GM12878 (cell line): ENCODE results near the gene RAB28. TPM values are rescaled to one million over a fixed set of nuclear protein-coding genes. Genes with fewer than 3 reads are reported as not detected.

Source experiments
- ATAC-seq: fragments of 200-7000 bp; cut with Tn5 transposase; 3 replicates; pipeline ENCODE4 v1.9.1; 2020; ENCODE audit warnings: mild to moderate bottlenecking, moderate library complexity
- BruUV-seq: library from RNA; stranded (reverse); fragments of 400-500 nt; replicated peaks from 2 replicates; lab custom pipeline; 2021; lab: Mats Ljungman, UMichigan
- CTCF ChIA-PET: fragments of 300-600 bp; sonication (Branson Sonifier 250); formaldehyde crosslinking; extraction: SDS; loops from one replicate; lab custom pipeline; 2021; ENCODE audit warnings: inconsistent platforms; lab: Yijun Ruan, JAX
- POLR2A ChIA-PET: fragments of 350-600 bp; formaldehyde crosslinking; extraction: SDS; loops from one replicate; lab custom pipeline; 2021; ENCODE audit warnings: inconsistent platforms; lab: Charles Lee
- RAD21 ChIA-PET: fragments of 300-600 bp; sonication (Branson Sonifier 250); formaldehyde crosslinking; loops from one replicate; lab custom pipeline; 2023; ENCODE audit warnings: antibody characterized with exemption; ENCODE audit not compliant: unreplicated experiment; lab: Charles Lee
- SMC1A ChIA-PET: fragments of 300-600 bp; sonication (Branson Sonifier 250); formaldehyde crosslinking; loops from one replicate; lab custom pipeline; 2023; ENCODE audit not compliant: unreplicated experiment, uncharacterized antibody; lab: Charles Lee
- DNase-seq: peaks from one replicate; pipeline ENCODE4 v3.0.0-alpha.2; 2011; ENCODE audit warnings: low read depth, low spot score
- FAIRE-seq: peaks from 3 replicates; lab custom pipeline; 2011; peaks lifted over from hg19 to GRCh38; lab: Jason Lieb, UNC
- H2AFZ ChIP-seq: 2 replicates; pipeline ENCODE4 v1.6.0; 2011; ENCODE audit warnings: low read depth, low read length, control low read depth; ENCODE audit not compliant: control insufficient read depth
- H3K27ac ChIP-seq: 2 replicates; pipeline ENCODE4 v1.5.1; 2011; ENCODE audit warnings: control low read depth; ENCODE audit not compliant: control insufficient read depth, insufficient read depth
- H3K27me3 ChIP-seq, 2 experiments: replicated peaks in 1 of 2; 2 replicates each; pipeline versions ENCODE4 v1.6.0 to v1.6.1; 2011; ENCODE audit warnings: low read length in 1 of 2; ENCODE audit not compliant: control insufficient read depth in 2 of 2, insufficient read depth in 2 of 2
- H3K36me3 ChIP-seq, 2 experiments: 2 replicates each; pipeline ENCODE4 v1.5.1; 2011; ENCODE audit warnings: low read length in 1 of 2; ENCODE audit not compliant: control insufficient read depth in 2 of 2, insufficient read depth in 2 of 2
- H3K4me1 ChIP-seq: 2 replicates; pipeline ENCODE4 v1.6.1; 2011; ENCODE audit warnings: mild to moderate bottlenecking, low read length, moderate library complexity, mixed read lengths; ENCODE audit not compliant: control insufficient read depth, insufficient read depth
- H3K4me2 ChIP-seq: 2 replicates; pipeline ENCODE4 v1.6.0; 2011; ENCODE audit warnings: control low read depth; ENCODE audit not compliant: control insufficient read depth, insufficient read depth
- H3K4me3 ChIP-seq: fragments of 200-600 bp; sonication (generic); 2 replicates; pipeline ENCODE4 v1.5.1; 2016
- H3K79me2 ChIP-seq: 2 replicates; pipeline ENCODE4 v1.6.0; 2011; ENCODE audit warnings: low read length; ENCODE audit not compliant: control insufficient read depth, insufficient read depth
- H3K9ac ChIP-seq: 2 replicates; pipeline ENCODE4 v1.8.0; 2011; ENCODE audit warnings: low read length, control low read depth, mixed read lengths; ENCODE audit not compliant: control insufficient read depth, insufficient read depth
- H3K9me3 ChIP-seq: replicated peaks from 3 replicates; pipeline ENCODE4 v1.5.1; 2011; ENCODE audit warnings: mild to moderate bottlenecking, low read length; ENCODE audit not compliant: control insufficient read depth, insufficient read depth
- H4K20me1 ChIP-seq: 2 replicates; pipeline ENCODE4 v1.6.0; 2011; ENCODE audit not compliant: control insufficient read depth, insufficient read depth
- BCL11A ChIP-seq: IDR thresholded peaks from 2 replicates; pipeline ENCODE4 v1.6.1; 2011; ENCODE audit warnings: low read depth, low read length
- MTA3 ChIP-seq: IDR thresholded peaks from 2 replicates; pipeline ENCODE4 v1.6.1; 2012; ENCODE audit warnings: low read length, inconsistent platforms, borderline replicate concordance
- NFYA ChIP-seq: IDR thresholded peaks from 2 replicates; pipeline ENCODE4 v1.6.1; 2011; ENCODE audit warnings: low read depth, mild to moderate bottlenecking, low read length, improper control_type of control experiment, borderline replicate concordance
- POLR2AphosphoS2 ChIP-seq: IDR thresholded peaks from 2 replicates; pipeline ENCODE4 v1.6.1; 2011; ENCODE audit warnings: low read depth, mild to moderate bottlenecking, low read length, improper control_type of control experiment, moderate library complexity
- RAD51 ChIP-seq: fragments of 450-650 bp; IDR thresholded peaks from 2 replicates; pipeline ENCODE4 v1.6.1; 2016; ENCODE audit warnings: moderate library complexity, mild to moderate bottlenecking, inconsistent platforms
- ZSCAN29 ChIP-seq: fragments of 450-650 bp; IDR thresholded peaks from 2 replicates; pipeline ENCODE4 v1.6.1; 2017; ENCODE audit warnings: mild to moderate bottlenecking, moderate library complexity
- WGBS: methylation state at CpG from one replicate; pipeline ENCODE4 v1.1.6; 2016; ENCODE audit warnings: low lambda C conversion rate; ENCODE audit not compliant: insufficient replicate concordance, insufficient coverage; ENCODE audit errors: missing lambda C conversion rate; 5-methylcytosine and 5-hydroxymethylcytosine counted together
- in situ Hi-C: fragments of 300-500 bp; cut with MboI; formaldehyde crosslinking; loops from 9 replicates; pipeline ENCODE4 v1.14.3; 2018; ENCODE audit warnings: mixed read lengths
- intact Hi-C: fragments of 100-400 bp; cut with micrococcal nuclease; formaldehyde crosslinking; loops from one replicate; pipeline ENCODE4 v1.14.2; 2022; ENCODE audit not compliant: unreplicated experiment
- polyA plus RNA-seq, 11 experiments: library from polyadenylated mRNA; depleted of rRNA in 4 of 11; unstranded in 6 of 11; stranded (reverse) in 5 of 11; fragments of >200 nt; fragmentation: Nextera tagmentation in 4 of 11; fragmentation: Illumina TruSeq in 1 of 11; extraction: Ambion mirVana in 4 of 11; extraction: Trizol in 1 of 11; gene quantifications; 1 replicate in 1 of 11; 2 replicates in 10 of 11; pipeline versions ENCODE4 v1.2.1 to v1.2.3, GENCODE V29; 2011 to 2016; ENCODE audit warnings: inconsistent platforms in 2 of 11, missing spikeins in 2 of 11, low read depth in 1 of 11
- total RNA-seq, 4 experiments: library from RNA; depleted of rRNA in 3 of 4; stranded (reverse); fragments of >200 nt in 3 of 4; fragmentation: Illumina TruSeq in 1 of 4; extraction: Trizol in 1 of 4; gene quantifications; 2 replicates each; pipeline versions ENCODE4 v1.2.1 to v1.2.3, GENCODE V29; 2013 to 2021
- TF ChIP-seq, protein P1 (sequence below): fragments of 450-650 bp; formaldehyde crosslinking; IDR thresholded peaks from 2 replicates; pipeline ENCODE4 v1.4.0; 2022; ENCODE audit warnings: mild to moderate bottlenecking, moderate library complexity
- TF ChIP-seq, protein P2 (sequence below): IDR thresholded peaks from 2 replicates; pipeline ENCODE4 v1.6.1; 2012; ENCODE audit warnings: improper control_type of control experiment, low read depth, low read length; ENCODE audit not compliant: insufficient replicate concordance

Gene RAB28
- total and polyA plus RNA-seq, 10 of the 15 experiments (the other 5 are each of a cell fraction or from before 2014, with no cell fraction given) = 5.8 to 29.3 (median 16.9) TPM

DNA sequence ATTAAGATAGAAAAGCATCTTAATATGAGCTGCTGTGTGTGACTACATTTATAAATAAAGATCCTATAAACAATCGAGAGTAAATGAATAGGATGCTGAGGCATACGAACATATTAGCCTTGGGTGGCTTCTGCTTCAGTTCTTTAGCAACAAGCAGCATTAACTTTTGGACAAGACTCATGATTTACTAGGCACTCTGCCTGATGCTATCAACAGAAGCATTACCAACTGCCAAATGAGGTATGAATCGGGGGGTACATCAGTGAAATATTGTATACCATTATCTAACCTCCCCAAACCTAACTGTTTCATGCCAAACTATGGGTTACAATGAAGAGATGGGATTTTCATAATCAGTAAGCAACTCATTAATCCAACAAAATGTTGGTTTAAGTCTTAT, 113.1 kb downstream of the RAB28 start (continued):
- TF ChIP-seq, protein P1, sequence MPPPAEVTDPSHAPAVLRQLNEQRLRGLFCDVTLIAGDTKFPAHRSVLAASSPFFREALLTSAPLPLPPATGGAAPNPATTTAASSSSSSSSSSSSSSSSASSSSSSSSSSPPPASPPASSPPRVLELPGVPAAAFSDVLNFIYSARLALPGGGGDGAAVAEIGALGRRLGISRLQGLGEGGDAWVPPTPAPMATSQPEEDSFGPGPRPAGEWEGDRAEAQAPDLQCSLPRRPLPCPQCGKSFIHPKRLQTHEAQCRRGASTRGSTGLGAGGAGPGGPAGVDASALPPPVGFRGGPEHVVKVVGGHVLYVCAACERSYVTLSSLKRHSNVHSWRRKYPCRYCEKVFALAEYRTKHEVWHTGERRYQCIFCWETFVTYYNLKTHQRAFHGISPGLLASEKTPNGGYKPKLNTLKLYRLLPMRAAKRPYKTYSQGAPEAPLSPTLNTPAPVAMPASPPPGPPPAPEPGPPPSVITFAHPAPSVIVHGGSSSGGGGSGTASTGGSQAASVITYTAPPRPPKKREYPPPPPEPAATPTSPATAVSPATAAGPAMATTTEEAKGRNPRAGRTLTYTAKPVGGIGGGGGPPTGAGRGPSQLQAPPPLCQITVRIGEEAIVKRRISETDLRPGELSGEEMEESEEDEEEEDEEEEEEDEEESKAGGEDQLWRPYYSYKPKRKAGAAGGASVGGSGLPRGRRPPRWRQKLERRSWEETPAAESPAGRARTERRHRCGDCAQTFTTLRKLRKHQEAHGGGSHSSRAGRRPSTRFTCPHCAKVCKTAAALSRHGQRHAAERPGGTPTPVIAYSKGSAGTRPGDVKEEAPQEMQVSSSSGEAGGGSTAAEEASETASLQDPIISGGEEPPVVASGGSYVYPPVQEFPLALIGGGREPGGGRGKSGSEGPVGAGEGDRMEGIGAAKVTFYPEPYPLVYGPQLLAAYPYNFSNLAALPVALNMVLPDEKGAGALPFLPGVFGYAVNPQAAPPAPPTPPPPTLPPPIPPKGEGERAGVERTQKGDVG (CRISPR knock-in tag) = no peak
- TF ChIP-seq BCL11A (no peak), NFYA (no peak)

DNA sequence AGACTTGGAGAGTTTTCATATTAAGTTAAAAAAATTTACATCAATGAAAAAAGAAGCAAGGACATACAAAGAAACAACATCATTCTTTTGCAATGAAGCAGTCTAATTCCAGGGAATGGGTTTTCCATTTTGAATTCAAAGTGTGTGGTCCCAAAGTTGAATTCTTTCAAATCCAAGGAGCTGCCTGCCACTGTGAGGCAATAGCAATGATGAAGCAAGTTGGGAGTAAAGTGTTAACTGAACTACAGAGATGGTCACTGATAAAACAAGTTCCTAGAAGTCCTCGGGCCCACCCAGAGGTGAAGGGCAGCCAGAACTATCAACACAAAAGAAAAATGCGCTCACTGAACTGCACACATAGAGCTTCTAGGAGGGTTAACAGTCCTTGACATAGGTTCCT, 115.9 kb downstream of the RAB28 start:
- H2AFZ ChIP-seq = no peak overlapping the region
- no TSS peak for BruUV-seq
- no peak for DNase-seq
- ChIA-PET RAD21 (no interaction called here), SMC1A (interaction anchor here (1.2 to 1.8 kb wide), 2 partner anchors 11 to 101 kb away, joined by 3 to 5 read pairs; no protein-coding TSS in a partner anchor), POLR2A (no interaction called here), CTCF (no interaction called here)
- no peaks in the 10 kb centered on the region for H4K20me1 ChIP-seq
- H3K36me3 ChIP-seq = no peaks in the 10 kb centered on the region
- no peak overlapping the region for H3K4me3 ChIP-seq
- no peaks in the 10 kb centered on the region for H3K4me1 ChIP-seq
- no peak overlapping the region for H3K4me2 ChIP-seq
- no peak for ATAC-seq
- intact Hi-C loops = no loop called here
- H3K27me3 ChIP-seq = no peaks in the 10 kb centered on the region
- no peaks in the 10 kb centered on the region for H3K9me3 ChIP-seq
- H3K9ac ChIP-seq = no peak overlapping the region
- no peaks in the 10 kb centered on the region for H3K79me2 ChIP-seq
- no peak overlapping the region for H3K27ac ChIP-seq
- in situ Hi-C loops = no loop called here
- FAIRE-seq = no peak
- WGBS = 97% methylated on average over 2 of the region's 2 CpGs
- TF ChIP-seq, protein P2, sequence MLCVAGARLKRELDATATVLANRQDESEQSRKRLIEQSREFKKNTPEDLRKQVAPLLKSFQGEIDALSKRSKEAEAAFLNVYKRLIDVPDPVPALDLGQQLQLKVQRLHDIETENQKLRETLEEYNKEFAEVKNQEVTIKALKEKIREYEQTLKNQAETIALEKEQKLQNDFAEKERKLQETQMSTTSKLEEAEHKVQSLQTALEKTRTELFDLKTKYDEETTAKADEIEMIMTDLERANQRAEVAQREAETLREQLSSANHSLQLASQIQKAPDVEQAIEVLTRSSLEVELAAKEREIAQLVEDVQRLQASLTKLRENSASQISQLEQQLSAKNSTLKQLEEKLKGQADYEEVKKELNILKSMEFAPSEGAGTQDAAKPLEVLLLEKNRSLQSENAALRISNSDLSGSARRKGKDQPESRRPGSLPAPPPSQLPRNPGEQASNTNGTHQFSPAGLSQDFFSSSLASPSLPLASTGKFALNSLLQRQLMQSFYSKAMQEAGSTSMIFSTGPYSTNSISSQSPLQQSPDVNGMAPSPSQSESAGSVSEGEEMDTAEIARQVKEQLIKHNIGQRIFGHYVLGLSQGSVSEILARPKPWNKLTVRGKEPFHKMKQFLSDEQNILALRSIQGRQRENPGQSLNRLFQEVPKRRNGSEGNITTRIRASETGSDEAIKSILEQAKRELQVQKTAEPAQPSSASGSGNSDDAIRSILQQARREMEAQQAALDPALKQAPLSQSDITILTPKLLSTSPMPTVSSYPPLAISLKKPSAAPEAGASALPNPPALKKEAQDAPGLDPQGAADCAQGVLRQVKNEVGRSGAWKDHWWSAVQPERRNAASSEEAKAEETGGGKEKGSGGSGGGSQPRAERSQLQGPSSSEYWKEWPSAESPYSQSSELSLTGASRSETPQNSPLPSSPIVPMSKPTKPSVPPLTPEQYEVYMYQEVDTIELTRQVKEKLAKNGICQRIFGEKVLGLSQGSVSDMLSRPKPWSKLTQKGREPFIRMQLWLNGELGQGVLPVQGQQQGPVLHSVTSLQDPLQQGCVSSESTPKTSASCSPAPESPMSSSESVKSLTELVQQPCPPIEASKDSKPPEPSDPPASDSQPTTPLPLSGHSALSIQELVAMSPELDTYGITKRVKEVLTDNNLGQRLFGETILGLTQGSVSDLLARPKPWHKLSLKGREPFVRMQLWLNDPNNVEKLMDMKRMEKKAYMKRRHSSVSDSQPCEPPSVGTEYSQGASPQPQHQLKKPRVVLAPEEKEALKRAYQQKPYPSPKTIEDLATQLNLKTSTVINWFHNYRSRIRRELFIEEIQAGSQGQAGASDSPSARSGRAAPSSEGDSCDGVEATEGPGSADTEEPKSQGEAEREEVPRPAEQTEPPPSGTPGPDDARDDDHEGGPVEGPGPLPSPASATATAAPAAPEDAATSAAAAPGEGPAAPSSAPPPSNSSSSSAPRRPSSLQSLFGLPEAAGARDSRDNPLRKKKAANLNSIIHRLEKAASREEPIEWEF = no peak
- TF ChIP-seq, protein P1 (CRISPR knock-in tag) = no peak
- no peak for TF ChIP-seq MTA3
- TF ChIP-seq ZSCAN29 = no peak
- no peak for TF ChIP-seq RAD51
- no peak for TF ChIP-seq POLR2AphosphoS2
